ENCODE measurements around the gene KIF4B.

Gene KIF4B

GRCh38 chr5:155010881-155011280 lies 2.7 kb upstream of the KIF4B start:
- TF ChIP-seq, protein P1, sequence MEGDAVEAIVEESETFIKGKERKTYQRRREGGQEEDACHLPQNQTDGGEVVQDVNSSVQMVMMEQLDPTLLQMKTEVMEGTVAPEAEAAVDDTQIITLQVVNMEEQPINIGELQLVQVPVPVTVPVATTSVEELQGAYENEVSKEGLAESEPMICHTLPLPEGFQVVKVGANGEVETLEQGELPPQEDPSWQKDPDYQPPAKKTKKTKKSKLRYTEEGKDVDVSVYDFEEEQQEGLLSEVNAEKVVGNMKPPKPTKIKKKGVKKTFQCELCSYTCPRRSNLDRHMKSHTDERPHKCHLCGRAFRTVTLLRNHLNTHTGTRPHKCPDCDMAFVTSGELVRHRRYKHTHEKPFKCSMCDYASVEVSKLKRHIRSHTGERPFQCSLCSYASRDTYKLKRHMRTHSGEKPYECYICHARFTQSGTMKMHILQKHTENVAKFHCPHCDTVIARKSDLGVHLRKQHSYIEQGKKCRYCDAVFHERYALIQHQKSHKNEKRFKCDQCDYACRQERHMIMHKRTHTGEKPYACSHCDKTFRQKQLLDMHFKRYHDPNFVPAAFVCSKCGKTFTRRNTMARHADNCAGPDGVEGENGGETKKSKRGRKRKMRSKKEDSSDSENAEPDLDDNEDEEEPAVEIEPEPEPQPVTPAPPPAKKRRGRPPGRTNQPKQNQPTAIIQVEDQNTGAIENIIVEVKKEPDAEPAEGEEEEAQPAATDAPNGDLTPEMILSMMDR (conservative IDR thresholded peaks at IDR 0.05; ENCODE audit: low read depth, low read length) = no peak
- Histone ChIP-seq H3K79me2 (ENCODE audit: insufficient read depth, low read depth) (no peaks in the 10 kb centered on the region), H3K4me1 (ENCODE audit: low read depth, poor library complexity, severe bottlenecking) (no peaks in the 10 kb centered on the region)

DNA sequence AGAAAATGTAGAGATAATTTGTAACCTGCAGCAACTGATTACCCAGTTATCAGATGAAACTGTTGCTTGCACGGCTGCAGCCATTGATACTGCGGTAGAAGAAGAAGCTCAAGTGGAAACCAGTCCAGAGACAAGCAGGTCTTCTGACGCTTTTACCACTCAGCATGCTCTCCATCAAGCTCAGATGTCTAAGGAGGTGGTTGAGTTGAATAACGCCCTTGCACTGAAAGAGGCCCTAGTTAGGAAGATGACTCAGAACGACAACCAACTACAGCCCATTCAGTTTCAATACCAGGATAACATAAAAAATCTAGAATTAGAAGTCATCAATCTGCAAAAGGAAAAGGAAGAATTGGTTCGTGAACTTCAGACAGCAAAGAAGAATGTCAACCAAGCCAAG lies 1.7 kb downstream of the KIF4B start:
- H3K9ac ChIP-seq = no peak overlapping the region
- no peak overlapping the region for H3K4me2 ChIP-seq
- no peaks in the 10 kb centered on the region for H3K36me3 ChIP-seq (ENCODE audit: insufficient read depth)
- H3K4me1 ChIP-seq (ENCODE audit: low read depth, poor library complexity, severe bottlenecking) = no peaks in the 10 kb centered on the region
- no peak overlapping the region for H2AFZ ChIP-seq (ENCODE audit: low read depth)
- H3K4me3 ChIP-seq (IDR thresholded peaks at IDR 0.05; ENCODE audit: insufficient read depth, low read depth, low read length) = no peak overlapping the region
- no peaks in the 10 kb centered on the region for H3K27me3 ChIP-seq (ENCODE audit: insufficient read depth, low read depth)
- no peak overlapping the region for H3K27ac ChIP-seq
- no peaks in the 10 kb centered on the region for H4K20me1 ChIP-seq (ENCODE audit: insufficient read depth)
- H3K79me2 ChIP-seq (ENCODE audit: insufficient read depth, low read depth) = no peaks in the 10 kb centered on the region
- TF ChIP-seq, protein P1 (conservative IDR thresholded peaks at IDR 0.05; ENCODE audit: low read depth, low read length) = no peak

More at GRCh38 chr5:155010881-155011280, 2.7 kb upstream of the KIF4B start:
- H3K27ac ChIP-seq = no peak overlapping the region
- H3K4me2 ChIP-seq = no peak overlapping the region
- no peak overlapping the region for H3K4me3 ChIP-seq (IDR thresholded peaks at IDR 0.05; ENCODE audit: insufficient read depth, low read depth, low read length)
- H3K36me3 ChIP-seq (ENCODE audit: insufficient read depth) = no peaks in the 10 kb centered on the region
- no peak overlapping the region for H3K9ac ChIP-seq
- H3K27me3 ChIP-seq (ENCODE audit: insufficient read depth, low read depth) = no peaks in the 10 kb centered on the region
- H4K20me1 ChIP-seq (ENCODE audit: insufficient read depth) = no peaks in the 10 kb centered on the region
- H2AFZ ChIP-seq (ENCODE audit: low read depth) = no peak overlapping the region

DNA sequence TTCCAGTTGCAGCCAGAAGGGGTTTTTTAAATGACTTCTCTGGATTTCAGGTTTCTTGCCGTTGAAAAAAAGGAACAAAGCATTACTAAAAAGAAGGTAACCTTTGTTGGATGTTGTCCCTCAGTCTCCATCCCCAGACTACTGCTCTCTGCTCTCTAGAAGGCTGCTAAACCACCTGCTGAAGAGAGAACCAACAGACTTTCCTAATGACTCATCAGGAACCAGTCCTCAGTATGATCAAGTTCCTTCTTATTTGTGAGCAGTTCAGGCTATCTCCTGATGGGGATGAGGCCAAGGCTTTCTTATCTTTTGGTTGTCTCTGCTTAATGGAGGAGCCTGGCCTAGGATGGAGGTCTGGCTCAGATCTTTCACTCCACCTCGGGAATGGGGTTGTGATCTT lies 4.1 kb downstream of the KIF4B start:
- no peaks in the 10 kb centered on the region for H3K79me2 ChIP-seq (ENCODE audit: insufficient read depth, low read depth)
- no peak overlapping the region for H2AFZ ChIP-seq (ENCODE audit: low read depth)
- no peak overlapping the region for H3K27ac ChIP-seq
- no peaks in the 10 kb centered on the region for H3K27me3 ChIP-seq (ENCODE audit: insufficient read depth, low read depth)
- H3K4me2 ChIP-seq = no peak overlapping the region
- H3K4me1 ChIP-seq (ENCODE audit: low read depth, poor library complexity, severe bottlenecking) = no peaks in the 10 kb centered on the region
- no peaks in the 10 kb centered on the region for H4K20me1 ChIP-seq (ENCODE audit: insufficient read depth)
- H3K4me3 ChIP-seq (IDR thresholded peaks at IDR 0.05; ENCODE audit: insufficient read depth, low read depth, low read length) = no peak overlapping the region
- no peaks in the 10 kb centered on the region for H3K36me3 ChIP-seq (ENCODE audit: insufficient read depth)
- TF ChIP-seq, protein P1 (conservative IDR thresholded peaks at IDR 0.05; ENCODE audit: low read depth, low read length) = no peak
- H3K9ac ChIP-seq = no peak overlapping the region

DNA sequence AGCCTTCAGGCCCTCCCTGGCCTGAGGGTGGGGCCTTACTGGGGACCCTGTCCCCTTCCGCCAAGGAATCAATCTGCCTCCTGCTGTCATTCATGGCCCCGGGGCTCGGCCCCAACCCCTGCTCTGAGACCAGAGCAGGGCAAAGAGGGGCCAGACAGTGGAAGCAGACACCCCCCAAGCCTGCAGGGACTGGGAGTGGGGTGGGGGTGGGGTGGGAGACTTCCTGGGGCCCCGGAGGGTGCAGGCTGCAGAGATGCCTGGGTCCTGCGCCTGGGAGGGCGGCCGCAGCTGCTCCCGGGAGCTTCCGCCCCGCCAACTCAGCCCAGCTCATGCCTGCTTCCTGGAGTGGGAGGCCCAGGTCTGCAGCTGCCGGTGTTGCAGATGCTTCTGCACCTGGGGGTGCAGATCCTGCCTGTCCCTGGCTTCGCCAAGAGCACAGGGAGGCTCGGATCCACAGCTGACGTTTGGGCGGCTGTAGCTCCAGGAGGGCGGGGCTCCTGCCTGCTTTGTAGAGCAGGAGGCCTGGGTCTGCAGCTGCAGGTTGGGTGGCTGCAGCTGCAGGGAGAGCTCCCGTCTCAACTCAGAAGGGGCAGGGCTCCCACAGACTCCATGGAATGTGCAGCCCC lies 6.2 kb downstream of the KIF4B start:
- Histone ChIP-seq H3K27me3 (ENCODE audit: insufficient read depth, low read depth) (no peaks in the 10 kb centered on the region), H4K20me1 (ENCODE audit: insufficient read depth) (no peaks in the 10 kb centered on the region), H3K27ac (no peak overlapping the region), H3K4me2 (no peak overlapping the region), H2AFZ (ENCODE audit: low read depth) (no peak overlapping the region), H3K4me1 (ENCODE audit: low read depth, poor library complexity, severe bottlenecking) (no peaks in the 10 kb centered on the region), H3K9ac (no peak overlapping the region), H3K36me3 (ENCODE audit: insufficient read depth) (no peaks in the 10 kb centered on the region), H3K4me3 (IDR thresholded peaks at IDR 0.05; ENCODE audit: insufficient read depth, low read depth, low read length) (no peak overlapping the region), H3K79me2 (ENCODE audit: insufficient read depth, low read depth) (no peaks in the 10 kb centered on the region)
- TF ChIP-seq, protein P1 (conservative IDR thresholded peaks at IDR 0.05; ENCODE audit: low read depth, low read length) = no peak
